AG04449 (cell line): ENCODE results near the gene UPB1.

Source experiments
- CTCF ChIA-PET: fragments of 350-600 bp; formaldehyde crosslinking; extraction: SDS; loops from one replicate; lab custom pipeline; 2021; ENCODE audit warnings: antibody characterized with exemption; lab: Yijun Ruan, JAX
- POLR2A ChIA-PET: fragments of 400-600, 350-600 bp; formaldehyde crosslinking; extraction: SDS; loops from one replicate; lab custom pipeline; 2020; ENCODE audit warnings: antibody characterized with exemption, inconsistent platforms; lab: Yijun Ruan, JAX
- DNase-seq: peaks from one replicate; pipeline ENCODE4 v3.0.0-alpha.2; 2010; ENCODE audit warnings: low read depth, low spot score
- H3K4me3 ChIP-seq: 2 replicates; pipeline ENCODE4 v1.5.1; 2011; ENCODE audit warnings: low read depth, mild to moderate bottlenecking, control low read depth, low read length
- TF ChIP-seq, protein P1 (sequence below): IDR thresholded peaks from one replicate; pipeline ENCODE4 v1.5.1; 2011; ENCODE audit warnings: mild to moderate bottlenecking, moderate library complexity, low read length, control low read depth, inconsistent platforms; ENCODE audit not compliant: insufficient read depth; ENCODE audit errors: missing control alignments

UPB1 gene

DNA sequence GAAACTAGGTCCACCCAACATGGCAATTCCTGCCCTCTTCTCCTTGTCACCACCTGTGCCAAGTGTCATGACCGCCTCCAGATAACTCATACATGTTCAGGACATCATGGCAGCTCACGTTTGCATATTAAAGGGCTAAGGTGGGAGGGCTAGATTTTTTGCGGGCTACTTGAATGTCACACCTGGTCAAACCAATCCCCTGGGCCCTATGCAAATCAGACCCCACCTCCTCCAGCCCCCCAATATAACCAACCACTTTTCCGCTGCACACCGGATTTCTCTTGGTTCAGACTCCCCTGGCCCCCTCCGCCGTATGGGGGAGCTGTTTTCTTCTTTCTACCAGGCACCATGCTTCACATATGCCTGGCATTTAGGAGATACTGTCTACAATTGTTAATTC is 12.6 kb downstream of the UPB1 start:
- no peak overlapping the region for H3K4me3 ChIP-seq

GRCh38 chr22:24510637-24511625 is 15.8 kb downstream of the UPB1 start:
- TF ChIP-seq, protein P1, sequence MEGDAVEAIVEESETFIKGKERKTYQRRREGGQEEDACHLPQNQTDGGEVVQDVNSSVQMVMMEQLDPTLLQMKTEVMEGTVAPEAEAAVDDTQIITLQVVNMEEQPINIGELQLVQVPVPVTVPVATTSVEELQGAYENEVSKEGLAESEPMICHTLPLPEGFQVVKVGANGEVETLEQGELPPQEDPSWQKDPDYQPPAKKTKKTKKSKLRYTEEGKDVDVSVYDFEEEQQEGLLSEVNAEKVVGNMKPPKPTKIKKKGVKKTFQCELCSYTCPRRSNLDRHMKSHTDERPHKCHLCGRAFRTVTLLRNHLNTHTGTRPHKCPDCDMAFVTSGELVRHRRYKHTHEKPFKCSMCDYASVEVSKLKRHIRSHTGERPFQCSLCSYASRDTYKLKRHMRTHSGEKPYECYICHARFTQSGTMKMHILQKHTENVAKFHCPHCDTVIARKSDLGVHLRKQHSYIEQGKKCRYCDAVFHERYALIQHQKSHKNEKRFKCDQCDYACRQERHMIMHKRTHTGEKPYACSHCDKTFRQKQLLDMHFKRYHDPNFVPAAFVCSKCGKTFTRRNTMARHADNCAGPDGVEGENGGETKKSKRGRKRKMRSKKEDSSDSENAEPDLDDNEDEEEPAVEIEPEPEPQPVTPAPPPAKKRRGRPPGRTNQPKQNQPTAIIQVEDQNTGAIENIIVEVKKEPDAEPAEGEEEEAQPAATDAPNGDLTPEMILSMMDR, result no peak
- CTCF ChIA-PET, result interaction anchor here (0.6 to 3.1 kb wide), 4 partner anchors 9 to 87 kb away, joined by 3 to 22 read pairs (median 4); no protein-coding TSS in a partner anchor
- H3K4me3 ChIP-seq, result no peak overlapping the region
- DNase-seq, result no peak
- POLR2A ChIA-PET, result no interaction called here

More for the DNA sequence above, 12.6 kb downstream of the UPB1 start:
- no peak for DNase-seq
- CTCF ChIA-PET, result interaction anchor here (0.8 to 3.0 kb wide), 6 partner anchors 8 to 37 kb away, joined by 3 to 16 read pairs (median 4); partner anchors contain the start of gene UPB1
- TF ChIP-seq, protein P1, result no peak
- POLR2A ChIA-PET, result no interaction called here

DNA sequence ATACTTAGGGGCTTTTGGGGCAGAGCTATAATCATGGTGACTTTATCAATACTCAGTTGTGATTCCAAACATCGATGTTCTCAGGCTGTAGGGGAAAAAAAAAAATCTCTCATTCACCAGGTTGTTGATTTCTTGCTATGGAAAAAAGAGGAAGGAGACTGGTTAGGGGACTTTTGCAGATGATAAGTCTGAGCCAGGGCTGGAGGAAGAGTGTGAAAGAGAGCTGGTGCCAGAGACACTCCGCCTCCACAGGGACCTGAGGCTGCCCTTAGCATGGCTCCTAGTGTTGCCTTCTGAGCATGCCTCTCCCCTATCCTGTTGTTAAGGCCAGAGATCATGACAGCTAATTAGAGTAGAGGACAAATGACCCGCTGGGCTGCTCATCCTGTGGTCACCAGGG is 16.9 kb downstream of the UPB1 start:
- ChIA-PET CTCF (interaction anchor here (3.1 kb wide), 1 partner anchor 10 kb away, joined by 22 read pairs; no protein-coding TSS in a partner anchor), POLR2A (no interaction called here)
- no peak for DNase-seq
- no peak overlapping the region for H3K4me3 ChIP-seq
- TF ChIP-seq, protein P1, result no peak

- TF ChIP-seq, protein P1, result no peak
- DNase-seq, result no peak
- CTCF ChIA-PET, result interaction anchor here (1.0 to 3.1 kb wide), 3 partner anchors 10 to 11 kb away, joined by 4 to 22 read pairs (median 6); no protein-coding TSS in a partner anchor
- H3K4me3 ChIP-seq, result no peak overlapping the region
- POLR2A ChIA-PET, result no interaction called here
Measured at GRCh38 chr22:24513378-24514240, 18.5 kb downstream of the UPB1 start.

GRCh38 chr22:24514241-24515026 is 19.3 kb downstream of the UPB1 start:
- H3K4me3 ChIP-seq, result no peak overlapping the region
- no peak for DNase-seq
- TF ChIP-seq, protein P1, result no peak
- ChIA-PET CTCF (interaction anchor here (1.0 to 1.5 kb wide), 3 partner anchors 9 to 14 kb away, joined by 4 to 6 read pairs (median 4); no protein-coding TSS in a partner anchor), POLR2A (no interaction called here)
